ENCODE data around the gene ADAMTS7. TPM values are rescaled to one million over a fixed set of nuclear protein-coding genes. Genes with fewer than 3 reads are reported as not detected.
"Not testable (repeated sequence)": the region's sequence is repeated elsewhere in the genome, so short reads cannot be mapped to it uniquely, and the experiment has no call there.

The ADAMTS7 gene
- total and polyA plus RNA-seq, 2 of the 8 experiments (the other 6 are each of a cell fraction or from before 2014, with no cell fraction given): 27.9 to 45.2 TPM

DNA sequence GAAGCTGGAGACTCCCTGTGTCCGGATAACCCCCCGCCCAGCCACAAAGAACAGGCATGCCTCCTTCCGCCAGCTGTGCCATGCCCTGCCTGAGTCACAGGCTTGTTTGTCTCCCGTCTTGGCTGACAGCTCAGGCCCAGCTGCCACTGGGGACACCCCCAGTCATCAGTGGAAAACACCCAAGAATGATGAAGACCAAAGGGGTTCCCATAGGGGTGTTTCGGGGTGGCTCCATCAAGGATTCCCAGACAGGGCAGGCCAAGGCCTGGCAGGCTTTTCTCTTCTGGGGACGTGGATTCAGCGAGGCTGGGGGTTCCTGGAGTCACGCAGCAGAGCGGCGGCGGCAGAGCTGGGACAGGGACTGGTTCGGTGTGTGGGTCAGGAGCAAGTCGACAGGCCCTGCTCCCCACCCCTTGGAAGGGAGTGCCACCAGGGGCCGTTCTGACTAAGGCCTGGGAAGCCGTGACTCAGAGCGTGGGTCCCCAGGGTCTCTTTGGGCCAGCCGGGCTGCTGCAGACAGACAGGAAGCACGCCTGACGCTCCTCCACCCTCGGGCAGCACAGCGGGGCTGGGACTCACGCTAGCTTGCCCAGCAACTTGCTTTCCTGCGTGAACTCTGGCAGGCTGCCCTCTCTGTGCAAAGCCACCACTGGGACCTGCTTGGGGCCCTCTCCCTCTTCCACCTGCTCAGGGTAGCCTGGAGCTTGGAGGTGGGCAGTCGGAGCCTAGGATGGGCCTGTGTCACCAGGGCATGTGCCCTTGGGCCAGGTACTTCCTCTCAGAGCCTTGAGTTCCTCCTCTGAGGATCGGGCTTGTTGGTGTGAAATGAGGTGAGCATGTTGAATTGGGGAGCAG, 54.3 kb downstream of the ADAMTS7 start:
- H2BK5ac ChIP-seq (ENCODE audit: low read depth, low read length); H3K23me2 ChIP-seq (ENCODE audit: low read depth, low read length); H3K4me3 ChIP-seq (ENCODE audit: extremely low read depth in 1 of 4, insufficient read depth in 2 of 4, low read depth in 3 of 4, low read length in 4 of 4); H3K56ac ChIP-seq (replicated peaks; ENCODE audit: insufficient read length, low read depth, low read length); H3K79me1 ChIP-seq (ENCODE audit: low read depth, low read length); H4K5ac ChIP-seq (ENCODE audit: insufficient read length, low read depth, low read length); H3K36me3 ChIP-seq (ENCODE audit: control insufficient read depth in 2 of 4, insufficient read depth in 4 of 4, low read length in 3 of 4); H3K4ac ChIP-seq (replicated peaks; ENCODE audit: insufficient read length, low read depth, low read length); H3K4me1 ChIP-seq (replicated peaks in 1 of 4; ENCODE audit: control insufficient read depth in 3 of 4, insufficient read depth in 4 of 4, low read length in 3 of 4); H2BK20ac ChIP-seq (ENCODE audit: low read length); H2BK15ac ChIP-seq (ENCODE audit: low read length); H4K20me1 ChIP-seq (replicated peaks in 1 of 2; ENCODE audit: control insufficient read depth in 1 of 2, insufficient read depth in 2 of 2, low read length in 2 of 2); H2AFZ ChIP-seq (ENCODE audit: low read length); H3K4me2 ChIP-seq (ENCODE audit: insufficient read depth in 1 of 2, low read depth in 2 of 2, low read length in 2 of 2); H4K91ac ChIP-seq (replicated peaks; ENCODE audit: insufficient read length, low read length); H3K79me2 ChIP-seq (ENCODE audit: control insufficient read depth in 1 of 2, insufficient read depth in 2 of 2, low read length in 2 of 2); H4K8ac ChIP-seq (ENCODE audit: extremely low read depth, insufficient read depth, low read length); H2BK12ac ChIP-seq (ENCODE audit: low read depth, low read length); H3K9ac ChIP-seq (replicated peaks in 1 of 4; ENCODE audit: extremely low read depth in 1 of 4, low read depth in 3 of 4, low read length in 3 of 4); H3K27me3 ChIP-seq (replicated peaks in 1 of 4; ENCODE audit: control insufficient read depth in 3 of 4, extremely low read depth in 1 of 4, insufficient read depth in 3 of 4, low read length in 3 of 4); POLR2A ChIA-PET (ENCODE audit: partially characterized antibody); H3K27ac ChIP-seq (ENCODE audit: low read depth, low read length); H3K9me3 ChIP-seq (ENCODE audit: insufficient read depth in 2 of 2, low read depth in 1 of 2, low read length in 1 of 2); H3K18ac ChIP-seq (ENCODE audit: extremely low read depth, low read length); H3K14ac ChIP-seq (ENCODE audit: insufficient read length); H2BK120ac ChIP-seq (replicated peaks; ENCODE audit: low read depth, low read length); FAIRE-seq; H2AK5ac ChIP-seq (ENCODE audit: low read depth, low read length); H3K23ac ChIP-seq (ENCODE audit: insufficient read length); DNase-seq (ENCODE audit: low read depth in 1 of 2, low spot score in 2 of 2): not testable (repeated sequence)
- CTCF ChIA-PET (ENCODE audit: partially characterized antibody): interaction anchor here (1.0 to 13.9 kb wide), 12 partner anchors 13 to 138 kb away, joined by 3 to 82 read pairs (median 3); partner anchors contain the start of gene ADAMTS7
- 90% methylated on average over 23 of the region's 25 CpGs; no CpG with 5 or more reads in 1 of the 2 experiments for WGBS, 2 experiments (ENCODE audit: extremely low coverage in 1 of 2, insufficient coverage in 1 of 2, insufficient read length in 1 of 2, insufficient replicate concordance in 2 of 2, low coverage in 1 of 2, low lambda C conversion rate in 2 of 2, missing lambda C conversion rate in 1 of 2)

All from H1 (cell line).